GM18867 (cell line): Measurements from ENCODE around the gene A2ML1.
"Not testable (repeated sequence)": the region's sequence is repeated elsewhere in the genome, so short reads cannot be mapped to it uniquely, and the experiment has no call there.

Experiments
- ATAC-seq: cut with Tn5 transposase; IDR thresholded peaks from one replicate; pipeline ENCODE4 v1.9.1; 2021; ENCODE audit warnings: mild to moderate bottlenecking, moderate library complexity; ENCODE audit not compliant: unreplicated experiment

Gene A2ML1

GRCh38 chr12:8904665-8905064 is 82.2 kb downstream of the A2ML1 start:
- no peak for ATAC-seq

DNA sequence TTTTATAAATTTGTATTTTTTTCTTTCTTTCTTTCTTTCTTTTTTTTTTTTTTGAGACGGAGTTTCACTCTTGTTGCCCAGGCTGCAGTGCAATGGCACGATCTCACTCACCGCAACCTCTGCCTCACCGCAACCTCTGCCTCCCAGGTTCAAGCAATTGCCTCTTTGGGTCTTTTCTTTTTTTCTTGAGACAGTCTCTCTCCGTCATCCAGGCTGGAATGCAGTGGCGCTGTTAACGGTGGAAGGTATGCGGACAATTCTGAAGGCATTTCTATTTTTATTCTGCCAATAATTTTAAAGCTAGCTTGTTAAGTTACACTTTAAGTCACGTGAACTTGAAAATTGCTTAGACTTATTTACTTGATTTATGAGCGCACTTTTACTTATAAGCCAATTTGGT is 83.1 kb downstream of the A2ML1 start:
- no peak for ATAC-seq

DNA sequence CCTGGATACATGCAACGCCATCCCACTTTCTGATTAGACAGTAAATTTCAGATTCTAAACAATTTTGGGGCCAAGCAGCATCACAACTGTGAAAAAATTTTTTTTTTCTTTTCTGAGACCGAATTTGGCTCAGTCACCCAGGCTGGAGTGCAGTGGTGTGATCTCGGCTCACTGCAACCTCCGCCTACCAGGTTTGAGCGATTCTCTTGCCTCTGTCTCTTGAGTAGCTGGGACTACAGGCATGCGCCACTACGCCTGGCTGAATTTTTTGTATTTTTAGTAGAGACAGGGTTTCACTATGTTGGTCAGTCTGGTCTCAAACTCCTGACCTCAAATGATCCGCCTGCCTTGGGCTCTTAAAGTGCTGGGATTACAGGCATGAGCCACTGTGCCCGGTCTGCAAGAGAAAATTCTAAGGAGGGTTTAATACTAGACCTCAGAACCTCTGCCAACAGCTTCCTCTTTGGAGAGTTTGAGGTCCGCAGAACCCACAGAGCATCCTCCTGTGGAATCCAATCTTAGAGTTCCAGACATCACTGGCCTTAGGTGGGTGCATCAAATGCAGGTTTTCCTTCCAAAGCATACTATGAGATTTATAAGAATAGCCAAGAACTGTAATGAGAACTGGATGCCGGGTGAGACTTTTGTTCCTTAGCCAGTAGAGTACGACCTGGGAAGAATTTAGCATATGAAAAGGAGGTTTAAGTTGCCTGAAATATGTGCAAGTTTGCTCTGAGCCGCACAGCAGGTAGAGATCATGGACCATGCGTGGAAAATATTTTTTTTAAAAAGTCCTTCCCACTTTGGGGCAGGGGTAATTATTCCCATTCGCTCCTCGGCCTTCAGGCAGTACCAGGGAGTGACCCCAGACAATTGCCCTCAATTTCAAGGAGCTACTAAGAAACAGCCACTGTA is 84.1 kb downstream of the A2ML1 start:
- no peak for ATAC-seq

GRCh38 chr12:8907513-8907912 is 85.1 kb downstream of the A2ML1 start:
- ATAC-seq: no peak

- no peak for ATAC-seq
Measured at GRCh38 chr12:8909752-8910151, 87.3 kb downstream of the A2ML1 start.

- ATAC-seq: no peak
Measured at GRCh38 chr12:8911606-8912268, 89.3 kb downstream of the A2ML1 start.

DNA sequence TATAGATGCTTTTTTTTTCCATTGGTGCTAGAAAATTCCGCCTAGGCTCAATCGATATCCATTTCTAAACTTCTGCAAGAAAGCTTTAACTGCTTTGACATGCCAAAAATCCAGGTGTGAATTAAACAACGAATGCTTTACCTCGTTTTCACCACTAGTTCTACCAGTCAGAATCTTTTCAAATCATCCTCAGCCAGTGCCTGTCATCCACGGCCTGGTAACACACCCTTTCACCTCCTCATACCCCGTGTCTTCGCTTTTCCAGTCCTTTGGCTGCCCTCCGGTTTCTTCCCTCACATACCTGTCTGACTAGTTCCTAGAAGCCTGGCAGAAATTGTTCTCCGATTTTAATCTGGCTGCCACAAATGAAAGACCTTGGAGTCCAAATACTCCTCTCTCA is 90.5 kb downstream of the A2ML1 start:
- no peak for ATAC-seq

GRCh38 chr12:8913702-8914032 is 91.2 kb downstream of the A2ML1 start:
- ATAC-seq: no peak

DNA sequence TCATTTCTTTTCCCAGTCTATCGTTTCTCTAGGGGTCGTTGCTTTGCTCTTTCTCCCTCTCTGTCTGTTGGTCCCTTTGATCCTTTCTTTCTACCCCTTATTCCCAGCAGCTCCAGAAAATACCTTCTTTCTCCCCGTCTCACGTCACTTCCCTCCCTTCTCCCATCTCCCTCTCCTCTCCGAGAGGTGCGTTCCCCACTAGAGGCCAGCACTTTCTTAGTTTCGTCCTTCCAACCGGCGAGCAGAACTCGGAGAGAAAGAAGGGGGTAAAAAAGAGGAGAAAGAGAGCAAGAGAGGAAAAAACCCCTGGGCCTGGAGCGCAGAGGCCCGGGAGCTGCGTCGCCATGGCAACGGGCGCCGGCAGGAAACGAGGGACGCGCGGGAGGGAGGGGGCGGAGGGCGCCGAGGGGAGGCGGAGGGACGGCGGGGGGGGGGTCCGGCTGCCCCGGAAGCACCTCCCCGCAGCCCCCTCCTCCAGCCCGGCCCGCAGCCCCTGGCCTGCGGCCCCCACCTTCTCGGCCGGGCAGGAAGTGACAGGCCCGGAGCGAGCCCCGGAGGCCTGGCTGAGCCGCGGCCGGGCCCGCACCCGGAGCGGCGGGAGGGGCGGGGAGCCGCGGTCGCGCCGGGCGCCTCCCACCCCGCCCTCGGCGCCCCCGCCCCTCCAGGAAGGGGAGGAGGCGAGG is 91.8 kb downstream of the A2ML1 start, which contains the start of gene PHC1:
PHC1 (plus strand) TSS at position 477 of the 683 bp plus-strand sequence. CDS start 3,169 bp downstream, outside the sequence.
- ATAC-seq: peak; percentile 71

DNA sequence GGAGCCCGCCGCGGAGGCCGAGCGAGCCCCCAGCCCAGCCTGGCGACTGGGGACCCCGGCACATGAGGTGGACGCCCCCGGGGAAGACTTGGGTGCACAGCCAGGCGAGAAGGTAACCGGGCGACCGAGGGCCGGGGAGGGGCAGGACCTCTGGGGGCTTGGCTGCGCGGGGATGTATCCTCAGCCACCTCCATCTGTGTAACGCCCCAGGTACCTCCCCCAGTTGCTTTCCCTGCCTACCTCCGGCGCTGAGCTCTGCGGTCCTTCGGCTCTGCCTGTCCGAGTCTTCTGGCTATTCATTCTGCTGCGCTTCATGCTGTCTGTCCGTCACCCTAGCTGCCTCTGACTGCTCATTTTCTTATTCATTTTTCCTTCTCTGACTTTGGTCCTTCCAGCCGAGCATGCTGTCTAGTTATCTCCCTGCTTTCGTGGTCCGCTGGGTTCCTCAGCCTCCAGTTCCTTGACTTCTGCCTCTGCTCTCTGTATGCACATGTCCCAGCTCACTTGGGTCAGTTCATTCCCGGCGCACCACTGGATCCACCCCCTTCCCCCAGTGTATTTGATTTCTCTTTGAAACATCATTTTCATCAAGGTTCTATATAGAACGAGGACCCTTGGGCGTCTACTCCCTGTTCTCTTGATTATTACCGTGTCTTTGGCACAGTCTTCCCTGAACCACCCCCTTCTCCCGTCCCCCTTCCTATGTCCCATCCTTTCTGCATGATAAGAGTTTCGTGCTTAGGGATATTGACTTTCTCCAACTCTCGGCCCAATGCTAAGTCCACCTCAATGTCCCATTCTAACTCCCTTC is 92.5 kb downstream of the A2ML1 start:
- peak; percentile 81 for ATAC-seq

DNA sequence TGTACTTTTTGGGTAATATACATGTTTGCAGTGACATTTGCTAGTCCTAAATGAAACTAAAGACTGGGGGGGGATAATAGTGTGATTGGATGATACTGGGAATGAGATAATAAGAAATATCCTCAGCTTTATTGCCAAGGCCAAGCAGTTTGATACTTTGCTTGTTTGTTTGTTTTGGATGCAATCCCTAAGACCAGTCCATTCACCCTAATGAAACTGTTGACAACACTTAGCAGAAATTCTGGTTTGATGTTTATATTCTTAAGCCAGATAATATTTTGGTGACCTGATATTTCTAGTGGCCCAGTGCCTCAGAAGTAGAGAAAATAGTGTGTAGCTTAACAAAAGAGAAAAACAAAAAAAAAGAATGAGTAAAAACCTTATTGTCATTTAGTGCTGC is 93.7 kb downstream of the A2ML1 start:
- no peak for ATAC-seq

- no peak for ATAC-seq
Measured at GRCh38 chr12:8917031-8917430, 94.6 kb downstream of the A2ML1 start.

- no peak for ATAC-seq
Measured at GRCh38 chr12:8917751-8918150, 95.3 kb downstream of the A2ML1 start.

- not testable (repeated sequence) for ATAC-seq
Measured at GRCh38 chr12:8919643-8920042, 97.2 kb downstream of the A2ML1 start.

- ATAC-seq: no peak
Measured at GRCh38 chr12:8922544-8922943, 100.1 kb downstream of the A2ML1 start.
